Adrenal gland (tissue), 5 donors: ENCODE results near the gene UBE2L5.

Experiments
- CTCF ChIP-seq, 6 experiments: fragments of 450-650 bp in 4 of 6; fragments of 200-600 bp in 2 of 6; sonication (generic) in 1 of 6; IDR thresholded peaks; 1 replicate in 5 of 6; 2 replicates in 1 of 6; pipeline versions ENCODE4 v1.5.1 to v1.8.0; 2016 to 2021; ENCODE audit warnings: antibody characterized with exemption in 6 of 6, mild to moderate bottlenecking in 2 of 6, moderate library complexity in 1 of 6
- POLR2A ChIP-seq, 2 donors: fragments of 450-650 bp; IDR thresholded peaks; one replicate each; pipeline ENCODE4 v1.6.1; 2017; ENCODE audit warnings: antibody characterized with exemption in 2 of 2, mild to moderate bottlenecking in 2 of 2, moderate library complexity in 1 of 2
- donor health status: DM: no; HTN: no; CAD: no.

GRCh38 chr13:30376426-30377311 is 45.6 kb upstream of the UBE2L5 start:
- TF ChIP-seq CTCF (IDR thresholded peaks at IDR 0.05) (no peak), POLR2A (IDR thresholded peaks at IDR 0.05) (no peak)
